K562 (cell line): ENCODE data around the gene PTPRC. TPM values are rescaled to one million over a fixed set of nuclear protein-coding genes. Genes with fewer than 3 reads are reported as not detected.

Experiments
- ATAC-seq: fragments of 200-7000 bp; cut with Tn5 transposase; 3 replicates; pipeline ENCODE4 v1.9.1; 2020; ENCODE audit warnings: moderate library complexity
- BruUV-seq: library from RNA; stranded (reverse); fragments of 400-500 nt; replicated peaks from 2 replicates; lab custom pipeline; 2021; lab: Mats Ljungman, UMichigan
- CTCF ChIA-PET: fragments of 300-600 bp; formaldehyde crosslinking; extraction: SDS; loops from one replicate; lab custom pipeline; 2021; ENCODE audit warnings: low intra/inter-chr PET ratio; lab: Yijun Ruan, JAX
- POLR2A ChIA-PET: fragments of 300-600, 350-650 bp; sonication (Branson Sonifier 250); formaldehyde crosslinking; extraction: SDS; loops from one replicate; lab custom pipeline; 2021; ENCODE audit warnings: antibody characterized with exemption, inconsistent platforms; lab: Yijun Ruan, JAX
- DNase-seq, 4 experiments: peaks; one replicate each; pipeline versions ENCODE4 v3.0.0 to v3.0.0-alpha.2; 2011 to 2018; ENCODE audit warnings: low spot score in 3 of 4, mixed read lengths in 3 of 4; ENCODE audit errors: extremely low read depth in 1 of 4
- FAIRE-seq: peaks from 2 replicates; lab custom pipeline; 2011; peaks lifted over from hg19 to GRCh38; lab: Jason Lieb, UNC
- H2AFZ ChIP-seq: 2 replicates; pipeline ENCODE4 v1.6.0; 2011; ENCODE audit warnings: low read depth, low read length, control low read depth, inconsistent platforms
- H3K27ac ChIP-seq: fragments of 200-600 bp; 3 replicates; pipeline ENCODE4 v1.8.0; 2011; ENCODE audit warnings: low read depth, mild to moderate bottlenecking, control low read depth, inconsistent platforms, low read length, moderate library complexity, mixed read lengths; ENCODE audit errors: extremely low read depth
- H3K27me3 ChIP-seq, 2 experiments: fragments of 300-600 bp in 1 of 2; 2 replicates in 1 of 2; 3 replicates in 1 of 2; pipeline versions ENCODE4 v1.6.0 to v1.8.0; 2011; ENCODE audit warnings: inconsistent platforms in 2 of 2, low read length in 2 of 2, mild to moderate bottlenecking in 1 of 2, mixed read lengths in 1 of 2, moderate library complexity in 1 of 2; ENCODE audit not compliant: control insufficient read depth in 2 of 2, insufficient read depth in 2 of 2
- H3K36me3 ChIP-seq: fragments of 300-600 bp; 3 replicates; pipeline ENCODE4 v1.8.0; 2011; ENCODE audit warnings: mild to moderate bottlenecking, low read length, inconsistent platforms; ENCODE audit not compliant: control insufficient read depth, insufficient read depth
- H3K4me1 ChIP-seq, 2 experiments: fragments of 200-600 bp in 1 of 2; replicated peaks in 1 of 2; 2 replicates in 1 of 2; 3 replicates in 1 of 2; pipeline versions ENCODE4 v1.5.1 to v1.8.0; 2011; ENCODE audit warnings: inconsistent platforms in 2 of 2, low read length in 2 of 2, mild to moderate bottlenecking in 1 of 2, mixed read lengths in 1 of 2, moderate library complexity in 1 of 2; ENCODE audit not compliant: control insufficient read depth in 2 of 2, insufficient read depth in 2 of 2
- H3K4me2 ChIP-seq: 2 replicates; pipeline ENCODE4 v1.6.1; 2011; ENCODE audit warnings: low read length, control low read depth, inconsistent platforms, mixed read lengths; ENCODE audit not compliant: insufficient read depth
- H3K4me3 ChIP-seq: fragments of 200-600 bp; sonication (generic), shearing (Covaris generic); 2 replicates; pipeline ENCODE4 v1.5.1; 2016; ENCODE audit warnings: control low read depth, inconsistent platforms
- H3K79me2 ChIP-seq: fragments of 200-600 bp; 3 replicates; pipeline ENCODE4 v1.8.0; 2011; ENCODE audit warnings: low read length, inconsistent platforms; ENCODE audit not compliant: control insufficient read depth, insufficient read depth
- H3K9ac ChIP-seq, 2 experiments: 2 replicates each; pipeline versions ENCODE4 v1.6.0 to v1.6.1; 2011; ENCODE audit warnings: low read depth in 2 of 2, low read length in 2 of 2, control low read depth in 1 of 2, inconsistent platforms in 1 of 2, mild to moderate bottlenecking in 1 of 2, mixed read lengths in 1 of 2; ENCODE audit not compliant: insufficient read depth in 1 of 2
- H3K9me1 ChIP-seq: one replicate; pipeline ENCODE4 v1.6.0; 2011; ENCODE audit warnings: inconsistent platforms, mild to moderate bottlenecking, low read length, moderate library complexity; ENCODE audit not compliant: control insufficient read depth, insufficient read depth
- H3K9me3 ChIP-seq: replicated peaks from 2 replicates; pipeline ENCODE4 v1.5.1; 2011; ENCODE audit warnings: low read depth, low read length, inconsistent platforms; ENCODE audit not compliant: control insufficient read depth, insufficient read depth
- H4K20me1 ChIP-seq: replicated peaks from 2 replicates; pipeline ENCODE4 v1.6.1; 2011; ENCODE audit warnings: low read length, inconsistent platforms, mixed read lengths; ENCODE audit not compliant: control insufficient read depth, insufficient read depth
- CREM ChIP-seq: IDR thresholded peaks from 2 replicates; pipeline ENCODE4 v1.6.1; 2014; ENCODE audit warnings: antibody characterized with exemption, low read depth
- ELF2 ChIP-seq: fragments of 250-450 bp; sonication (Bioruptor Pico); IDR thresholded peaks from 2 replicates; pipeline ENCODE4 v1.5.0; 2021; ENCODE audit warnings: mild to moderate bottlenecking
- HNRNPLL ChIP-seq: fragments of 200-400 bp; formaldehyde crosslinking; IDR thresholded peaks from 2 replicates; pipeline ENCODE4 v1.6.1; 2017; ENCODE audit warnings: low read length, low read depth, mild to moderate bottlenecking; ENCODE audit not compliant: poor library complexity, severe bottlenecking
- TCF7 ChIP-seq: sonication (generic); IDR thresholded peaks from 2 replicates; pipeline ENCODE4 v1.6.1; 2016; ENCODE audit warnings: antibody characterized with exemption, borderline replicate concordance
- VEZF1 ChIP-seq: fragments of 200-800 bp; sonication (Bioruptor generic); IDR thresholded peaks from 2 replicates; pipeline ENCODE4 v1.6.1; 2017; ENCODE audit warnings: missing genetic modification characterization, missing compliant biosample characterization
- ZNF551 ChIP-seq: fragments of 250-450 bp; sonication (Bioruptor Pico); IDR thresholded peaks from 2 replicates; pipeline ENCODE4 v1.5.0; 2021; ENCODE audit warnings: mild to moderate bottlenecking, moderate library complexity
- WGBS: fragments of 100-300 bp; shearing (Covaris generic); methylation state at CpG from one replicate; pipeline ENCODE4 v1.1.6; 2016; ENCODE audit warnings: low coverage, mixed read lengths; ENCODE audit not compliant: insufficient coverage; ENCODE audit errors: missing lambda C conversion rate; 5-methylcytosine and 5-hydroxymethylcytosine counted together
- in situ Hi-C: fragments of 300-500 bp; cut with MboI; formaldehyde crosslinking; loops from 4 replicates; pipeline ENCODE4 v1.15.0; 2018; ENCODE audit warnings: inconsistent platforms, mixed read lengths
- intact Hi-C: fragments of 100-400 bp; cut with micrococcal nuclease; formaldehyde crosslinking; loops from 2 replicates; pipeline ENCODE4 v1.14.2; 2022
- polyA plus RNA-seq, 8 experiments: library from polyadenylated mRNA; depleted of rRNA in 4 of 8; stranded (reverse) in 5 of 8; unstranded in 3 of 8; fragments of >200 nt; fragmentation: Nextera tagmentation in 2 of 8; fragmentation: Illumina TruSeq in 1 of 8; extraction: Ambion mirVana in 2 of 8; extraction: Trizol in 1 of 8; gene quantifications; 2 replicates each; pipeline versions ENCODE4 v1.2.1 to v1.2.3, GENCODE V29; 2011 to 2014; ENCODE audit warnings: inconsistent platforms in 1 of 8, missing spikeins in 1 of 8
- total RNA-seq, 7 experiments: library from RNA; depleted of rRNA in 6 of 7; stranded (reverse); fragments of >200 nt in 6 of 7; fragmentation: Illumina TruSeq in 2 of 7; extraction: Trizol in 2 of 7; gene quantifications; 2 replicates each; pipeline versions ENCODE4 v1.2.1 to v1.2.3, GENCODE V29; 2011 to 2021; ENCODE audit warnings: low replicate concordance in 1 of 7

PTPRC gene
- total and polyA plus RNA-seq, 9 of the 15 experiments (the other 6 are each of a cell fraction or from before 2014, with no cell fraction given) = 7.1 to 107 (median 62.9) TPM

- no peaks in the 10 kb centered on the region for H3K4me1 ChIP-seq
- 18% methylated on average over 5 of the region's 5 CpGs for WGBS
- H3K4me3 ChIP-seq = no peak overlapping the region
- ATAC-seq = no peak; the same call in 2 of the 3 replicates
- in situ Hi-C loops = no loop called here
- H3K36me3 ChIP-seq = no peaks in the 10 kb centered on the region
- H3K27me3 ChIP-seq = no peaks in the 10 kb centered on the region
- intact Hi-C loops = no loop called here
- no peak overlapping the region for H3K9ac ChIP-seq
- no peaks in the 10 kb centered on the region for H4K20me1 ChIP-seq
- no peaks in the 10 kb centered on the region for H3K9me1 ChIP-seq
- POLR2A ChIA-PET = interaction anchor here (0.6 to 1.5 kb wide), 2 partner anchors 9 to 18 kb away, joined by 3 to 9 read pairs; no protein-coding TSS in a partner anchor
- H3K9me3 ChIP-seq = no peaks in the 10 kb centered on the region
- no peak for DNase-seq
- H3K4me2 ChIP-seq = no peak overlapping the region
- TF ChIP-seq HNRNPLL (no peak), TCF7 (no peak), ELF2 (no peak), CREM (no peak), VEZF1 (CRISPR knock-in tag) (no peak), ZNF551 (CRISPR knock-in tag) (no peak)
- no peak overlapping the region for H3K27ac ChIP-seq
- CTCF ChIA-PET = no interaction called here
- 0 out of 2 replicates have a peak overlapping the region, but pooled peaks have one; percentile 18 for H2AFZ ChIP-seq
- H3K79me2 ChIP-seq = no peaks in the 10 kb centered on the region
- BruUV-seq = no TSS peak
- no peak for FAIRE-seq
Observed at GRCh38 chr1:198619375-198620140, 19.3 kb upstream of the PTPRC start.
